Hepatic stellate cell (primary cell): ENCODE measurements around the gene RAB38.

ENCODE experiments used
- DNase-seq: peaks from one replicate; pipeline ENCODE4 v3.0.0; 2011; ENCODE audit warnings: low spot score

RAB38 gene

DNA sequence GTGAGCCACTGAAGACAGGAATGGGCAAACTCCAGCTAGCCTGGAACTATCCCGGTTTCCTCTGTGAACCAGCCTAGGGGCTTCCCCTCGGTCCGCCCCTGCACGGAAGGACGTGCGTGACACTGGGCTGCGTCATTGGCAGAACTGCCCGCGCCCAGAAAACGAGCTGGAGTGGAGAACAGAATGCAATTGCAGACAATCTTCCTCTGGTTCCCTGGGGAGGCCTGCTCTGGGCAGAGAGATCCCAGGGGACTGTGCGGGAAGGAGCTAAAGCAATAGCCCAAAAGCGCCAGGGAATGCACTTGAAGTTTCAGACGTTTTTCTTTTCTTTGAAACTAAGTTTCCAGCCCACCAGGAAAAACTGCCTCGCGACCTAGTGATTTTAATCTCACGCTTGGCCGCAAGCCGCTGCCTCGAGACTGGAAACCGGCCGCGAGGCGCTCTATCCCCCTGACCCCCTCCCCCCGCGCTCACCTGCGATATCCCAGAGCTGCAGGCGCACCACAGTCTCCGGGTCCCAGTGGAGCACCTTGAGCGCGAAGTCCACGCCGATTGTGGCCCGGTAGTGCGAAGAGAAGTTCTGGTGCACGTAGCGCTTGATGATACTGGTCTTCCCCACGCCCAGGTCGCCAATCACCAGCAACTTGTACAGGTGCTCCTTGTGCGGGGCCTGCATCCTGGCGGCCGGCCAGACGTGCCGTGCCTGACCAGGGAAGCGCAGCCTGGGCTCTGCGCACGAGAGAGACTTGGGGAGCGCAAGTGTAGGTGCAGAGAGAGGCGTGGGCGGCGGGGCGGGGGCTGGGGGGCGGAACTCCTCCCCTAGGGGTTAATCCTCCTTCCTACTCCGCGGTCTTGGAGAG lies at the start of gene RAB38:
Gene RAB38 (minus strand): TSS at position 735 of the 860 bp plus-strand sequence. CDS start 59 bp downstream, at position 676.
- DNase-seq: peak; percentile 53

DNA sequence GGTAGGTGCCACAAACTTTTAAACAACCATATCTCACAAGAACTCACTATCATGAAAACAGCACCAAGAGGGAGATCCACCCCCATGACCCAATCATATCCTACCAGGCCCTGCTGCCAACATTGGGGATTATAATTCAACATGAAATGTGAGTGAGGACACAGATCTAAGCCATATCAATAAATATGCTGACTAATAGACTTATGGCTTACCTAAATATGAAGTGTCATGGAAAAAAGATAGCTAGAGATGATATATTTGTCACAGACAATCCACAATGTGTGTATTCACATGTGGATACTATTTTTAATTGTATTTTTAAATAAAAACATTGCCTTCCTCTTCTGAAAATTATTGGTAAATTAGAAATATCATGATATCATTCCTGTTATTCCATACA lies 38.2 kb upstream of the RAB38 start:
- no peak for DNase-seq

DNA sequence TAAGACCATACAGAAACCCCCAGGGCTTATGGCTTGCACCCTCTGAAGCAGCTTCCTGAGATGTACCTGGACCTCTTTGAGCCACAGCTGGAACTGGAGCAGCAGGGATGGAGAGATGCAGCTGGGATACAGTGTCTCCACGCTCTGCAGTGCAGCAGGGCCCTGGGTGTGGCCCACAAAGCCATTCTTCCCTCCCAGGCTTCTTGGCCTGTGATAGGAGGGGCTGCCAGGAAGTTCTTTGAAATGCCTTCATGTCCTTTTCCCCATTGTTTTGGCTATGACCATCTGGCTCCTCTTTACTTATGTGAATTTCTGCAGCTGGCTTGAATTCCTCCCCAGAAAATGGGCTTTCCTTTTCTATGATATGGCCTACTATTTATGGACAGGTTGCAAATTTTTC lies 37.1 kb upstream of the RAB38 start:
- DNase-seq: no peak

DNA sequence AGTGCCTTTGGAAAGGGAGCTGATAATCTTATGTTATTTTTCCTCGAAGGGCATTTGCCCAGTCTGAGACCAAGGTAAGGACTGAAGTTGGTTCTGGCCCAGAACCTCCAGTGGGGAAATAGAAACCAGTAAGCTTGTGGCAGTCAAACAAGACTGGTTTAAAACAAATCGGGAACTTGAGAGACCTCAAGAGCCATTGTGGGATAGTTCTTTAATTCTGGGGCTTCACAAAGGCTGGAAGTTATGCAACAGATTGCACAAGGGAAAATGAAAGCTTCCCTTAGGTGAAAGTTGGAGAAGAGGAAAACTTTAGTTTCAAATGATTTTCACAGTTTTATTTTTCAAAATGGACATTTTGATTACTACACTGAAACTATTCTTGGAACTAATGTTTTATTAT lies 33.5 kb upstream of the RAB38 start:
- no peak for DNase-seq

DNA sequence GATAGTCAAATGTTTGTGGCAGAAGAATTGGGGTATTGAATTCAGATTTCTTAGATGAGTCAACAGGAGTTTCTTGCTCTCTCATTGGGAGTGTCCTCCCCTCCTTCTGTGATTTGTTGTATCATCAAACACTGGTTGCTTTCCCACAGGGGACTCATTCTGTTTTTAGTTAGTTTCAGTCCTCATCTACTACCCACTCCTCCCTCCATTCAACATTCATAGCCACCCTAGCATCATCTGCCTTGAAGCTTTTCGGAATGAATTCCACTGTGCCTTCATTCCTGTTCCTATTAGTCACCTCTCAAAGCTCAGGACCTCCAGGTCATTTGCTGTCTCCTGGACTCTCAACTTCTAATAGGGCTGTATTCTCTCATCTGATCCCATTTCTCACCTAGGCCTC lies 31.5 kb upstream of the RAB38 start:
- DNase-seq: no peak

DNA sequence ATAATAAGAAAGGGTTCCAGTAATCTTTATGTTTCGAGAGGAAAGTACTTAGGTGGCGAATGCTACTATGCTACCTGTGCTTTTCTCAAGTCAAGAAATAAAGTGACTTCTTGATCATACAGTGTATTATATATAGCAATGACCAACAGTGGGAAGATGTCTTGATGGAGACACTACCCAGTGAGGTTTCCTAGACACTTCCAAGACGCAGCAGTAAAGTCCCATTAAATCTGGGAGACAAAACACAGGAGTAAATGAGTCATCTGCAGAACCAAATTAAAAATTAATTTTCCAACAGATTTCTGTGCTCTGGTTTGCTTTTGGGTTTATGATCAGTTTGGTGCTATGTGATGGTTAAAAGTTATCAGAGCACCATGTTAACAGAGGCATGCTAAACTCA lies 29.1 kb upstream of the RAB38 start:
- DNase-seq: no peak

DNA sequence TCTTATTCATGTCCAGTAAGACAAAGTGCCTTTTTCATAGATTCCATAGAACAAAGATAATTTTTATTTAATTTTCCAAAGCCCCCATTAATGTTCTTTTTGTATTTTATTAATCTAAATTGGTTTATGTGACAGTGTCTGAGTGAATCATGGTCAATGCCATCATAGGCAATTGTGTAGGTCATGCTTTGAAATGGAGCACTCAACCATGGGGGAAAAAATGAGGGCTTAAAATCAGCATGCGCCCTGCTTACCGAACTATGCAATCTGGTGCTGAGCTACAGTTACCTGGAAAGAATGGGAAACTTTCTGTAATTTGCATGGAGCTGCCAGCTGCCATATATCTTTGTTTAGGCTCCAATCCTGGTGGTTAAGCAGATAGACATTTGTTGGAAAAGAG lies 28.4 kb upstream of the RAB38 start:
- DNase-seq: no peak

DNA sequence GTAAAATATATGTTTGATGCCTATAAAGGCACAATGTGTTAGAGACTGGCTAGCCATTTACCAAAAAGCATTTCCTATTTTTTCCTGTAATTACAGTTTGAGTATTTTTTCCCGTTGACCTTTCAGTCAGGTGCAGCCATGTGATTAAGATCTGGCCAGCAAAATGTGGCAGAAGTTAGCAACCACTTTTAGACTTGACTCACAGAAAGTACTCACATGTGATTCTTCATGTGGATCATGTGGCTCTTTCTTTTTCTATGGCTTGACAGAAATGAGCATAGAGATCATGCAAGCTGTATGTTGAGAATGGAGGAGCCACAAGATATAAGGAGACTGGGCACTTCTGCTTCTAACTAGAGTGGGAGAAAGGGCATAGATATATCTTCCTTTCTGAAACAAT lies 27.3 kb upstream of the RAB38 start:
- DNase-seq: no peak

DNA sequence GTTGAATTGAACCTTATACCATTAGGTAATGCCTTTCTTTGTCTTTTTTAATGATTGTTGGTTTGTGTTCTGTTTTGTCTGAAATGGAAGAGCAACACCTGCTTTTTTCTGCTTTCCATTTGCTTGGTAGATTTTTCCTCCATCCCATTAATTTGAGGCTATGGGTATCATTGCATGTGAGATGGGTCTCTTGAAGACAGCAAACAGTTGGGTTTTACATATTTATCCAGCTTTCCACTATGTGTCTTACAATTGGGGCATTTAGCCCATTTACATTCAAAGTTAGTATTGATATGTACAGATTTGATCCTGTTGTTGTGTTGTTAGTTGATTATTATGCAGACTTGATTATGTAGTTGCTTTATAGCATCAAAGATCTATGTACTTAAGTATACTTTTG lies 21.1 kb upstream of the RAB38 start:
- DNase-seq: no peak

DNA sequence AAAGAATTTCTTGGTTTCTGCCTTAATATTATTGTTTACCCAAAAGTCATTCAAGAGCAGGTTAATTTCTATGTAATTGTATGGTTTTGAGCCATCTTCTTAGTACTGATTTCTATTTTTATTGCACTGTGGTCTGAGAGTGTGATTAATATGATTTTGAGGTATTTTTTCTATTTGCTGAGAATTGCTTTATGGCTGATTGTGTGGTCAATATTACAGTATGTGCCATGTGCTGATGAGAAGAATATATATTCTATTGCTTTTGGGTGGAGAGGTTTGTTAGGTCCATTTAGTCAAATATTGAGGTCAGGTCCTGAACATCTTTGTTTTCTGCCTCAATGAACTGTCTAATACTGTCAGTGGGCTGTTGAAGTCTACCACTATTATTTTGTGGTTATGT lies 20.7 kb upstream of the RAB38 start:
- DNase-seq: no peak

DNA sequence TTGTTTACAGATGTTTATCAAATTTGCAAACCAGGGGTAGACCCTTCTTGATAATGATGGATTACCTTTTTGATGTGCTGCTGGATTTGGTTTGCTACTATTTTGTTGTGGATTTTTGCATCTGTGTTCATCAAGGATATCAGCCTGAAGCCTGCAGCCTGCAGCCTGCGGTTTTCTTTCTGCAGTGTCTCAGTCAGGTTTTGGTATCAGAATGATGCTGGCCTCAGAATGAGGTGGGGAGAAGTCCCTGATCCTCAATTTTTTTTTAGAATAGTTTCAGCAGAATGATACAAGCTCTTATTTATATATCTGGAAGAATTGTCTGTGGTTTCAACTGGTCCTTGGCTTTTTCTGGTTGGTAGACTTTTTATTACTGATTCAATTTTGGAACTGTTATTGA lies 19.7 kb upstream of the RAB38 start:
- no peak for DNase-seq

DNA sequence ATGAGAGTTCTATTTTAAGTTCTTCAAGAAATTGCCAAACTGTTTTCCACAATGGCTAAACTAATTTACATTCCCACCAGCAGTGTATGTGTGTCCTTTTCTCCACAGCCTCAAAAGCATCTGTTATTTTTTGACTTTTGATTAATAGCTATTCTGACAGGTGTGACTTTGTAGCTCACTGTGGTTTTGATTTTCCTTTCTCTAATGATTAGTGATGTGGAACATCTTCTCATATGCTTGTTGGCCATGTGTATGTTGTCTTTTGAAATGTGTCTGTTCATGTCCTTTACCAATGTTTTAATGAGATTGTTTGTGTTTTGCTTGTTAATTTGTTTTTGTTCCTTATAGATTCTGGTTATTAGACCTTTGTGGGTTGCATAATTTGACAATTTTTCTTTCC lies 18.0 kb upstream of the RAB38 start:
- no peak for DNase-seq

DNA sequence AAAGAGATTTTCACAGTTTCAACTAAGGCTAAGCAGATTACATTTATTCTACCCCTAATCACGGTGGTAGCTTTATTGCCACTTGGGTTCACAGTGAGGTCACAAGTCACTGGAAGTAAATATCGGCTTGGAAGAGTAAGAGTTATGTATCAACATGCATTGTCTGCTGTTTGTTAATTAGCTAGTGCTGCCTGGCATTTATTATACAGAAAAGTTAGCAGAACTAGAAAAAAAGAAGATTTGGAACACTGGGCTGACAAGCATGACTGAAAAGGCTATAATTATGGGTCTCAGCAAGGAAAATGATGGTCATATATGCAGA lies 13.7 kb upstream of the RAB38 start:
- DNase-seq: no peak

DNA sequence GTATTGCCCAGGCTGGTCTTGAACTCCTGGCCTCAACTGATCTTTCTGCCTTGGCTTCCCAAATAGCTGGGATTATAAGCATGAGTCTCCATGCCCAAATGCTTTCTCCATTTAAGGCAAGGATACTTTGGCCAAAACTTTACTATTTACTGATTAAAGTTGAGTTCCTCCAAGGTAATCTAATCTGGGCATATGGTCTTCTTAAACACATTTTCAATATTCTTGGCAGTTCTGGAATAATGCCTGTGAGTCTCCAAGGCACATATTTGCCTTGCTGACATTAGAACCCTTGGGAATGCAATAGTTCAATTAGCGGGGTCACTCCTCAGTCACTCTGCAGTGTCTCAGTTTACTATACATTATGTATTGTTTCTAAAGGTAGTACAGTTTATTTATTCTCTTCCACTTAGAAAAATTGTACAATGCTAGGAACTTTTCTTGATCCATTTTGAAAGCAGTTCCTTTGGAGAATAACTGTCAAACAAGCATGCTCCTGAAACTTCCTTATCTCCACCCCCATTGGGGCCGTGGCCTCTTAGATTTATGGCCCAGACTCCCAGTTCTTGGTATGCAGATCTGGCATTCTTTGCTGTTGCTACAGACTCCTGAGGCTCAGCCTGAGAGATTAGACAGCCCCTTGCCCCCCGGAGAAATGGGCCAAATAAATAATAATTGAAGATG lies 13.1 kb upstream of the RAB38 start:
- DNase-seq: no peak

DNA sequence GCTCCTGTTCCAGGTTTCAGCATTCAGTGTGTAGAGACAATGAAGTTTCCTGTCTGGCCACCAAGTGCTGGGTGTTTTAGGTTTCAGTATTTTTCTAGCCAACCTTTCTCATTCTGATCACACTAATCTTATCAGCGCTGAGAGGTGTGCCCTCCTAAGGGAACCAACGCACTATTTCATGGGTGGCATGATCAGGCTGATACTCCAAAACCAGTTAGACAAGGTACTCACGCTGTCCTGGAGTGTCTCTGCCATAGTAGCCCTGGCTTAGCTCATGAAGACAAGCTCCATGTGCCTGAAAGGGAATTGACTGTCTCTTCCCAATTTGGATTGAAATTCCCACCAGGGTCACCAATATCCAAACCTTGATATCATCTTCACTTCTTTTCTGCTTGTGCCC lies 8.0 kb upstream of the RAB38 start:
- no peak for DNase-seq

DNA sequence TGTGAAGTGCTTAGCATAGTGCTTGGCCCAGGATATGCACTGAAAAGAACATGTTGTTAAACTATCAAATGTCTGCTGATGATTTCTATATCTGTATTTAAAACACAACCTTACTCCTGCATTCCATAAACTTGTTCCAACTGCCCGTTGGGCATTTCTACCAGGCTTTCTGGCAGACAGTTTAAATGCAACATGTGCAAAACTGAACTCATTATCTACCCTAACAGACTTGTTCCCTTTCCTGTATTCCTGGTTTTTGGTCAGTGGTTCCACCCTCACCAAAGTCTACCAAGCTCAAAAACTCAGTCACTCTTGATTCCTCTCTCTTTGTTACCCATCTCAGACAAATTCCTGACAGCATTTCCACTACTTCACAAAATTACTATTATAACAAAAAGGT lies 6.5 kb upstream of the RAB38 start:
- no peak for DNase-seq

DNA sequence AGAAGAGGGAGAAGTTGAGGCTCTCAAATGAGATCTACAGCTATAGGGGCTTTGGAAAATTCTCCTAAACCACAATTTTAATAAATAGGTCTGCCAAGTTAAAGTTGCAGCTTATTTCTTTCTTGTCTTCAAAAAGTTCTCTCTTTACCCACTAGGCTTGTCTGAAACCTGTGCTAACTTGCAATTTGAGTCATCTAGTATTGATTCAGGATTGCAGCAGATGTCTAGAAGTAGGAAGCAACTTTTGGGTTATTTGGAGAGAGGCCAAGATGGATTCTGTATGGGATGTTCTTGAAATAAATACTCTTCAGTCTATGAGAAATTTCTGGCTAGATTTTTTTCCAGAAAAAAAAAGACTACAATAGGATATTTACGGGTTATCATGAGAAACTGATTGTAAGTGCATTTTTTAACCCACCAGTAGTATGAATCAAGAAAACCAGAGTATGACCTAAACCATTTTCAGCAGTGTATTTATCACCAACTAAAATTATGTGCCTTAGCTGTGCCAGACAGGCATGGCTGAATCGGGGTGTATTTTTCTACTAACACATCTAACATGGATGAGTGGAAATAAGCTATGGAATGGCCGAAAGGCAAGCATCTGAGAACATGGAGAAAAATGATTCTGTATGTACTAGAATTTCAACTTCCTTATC lies 4.9 kb upstream of the RAB38 start:
- no peak for DNase-seq

DNA sequence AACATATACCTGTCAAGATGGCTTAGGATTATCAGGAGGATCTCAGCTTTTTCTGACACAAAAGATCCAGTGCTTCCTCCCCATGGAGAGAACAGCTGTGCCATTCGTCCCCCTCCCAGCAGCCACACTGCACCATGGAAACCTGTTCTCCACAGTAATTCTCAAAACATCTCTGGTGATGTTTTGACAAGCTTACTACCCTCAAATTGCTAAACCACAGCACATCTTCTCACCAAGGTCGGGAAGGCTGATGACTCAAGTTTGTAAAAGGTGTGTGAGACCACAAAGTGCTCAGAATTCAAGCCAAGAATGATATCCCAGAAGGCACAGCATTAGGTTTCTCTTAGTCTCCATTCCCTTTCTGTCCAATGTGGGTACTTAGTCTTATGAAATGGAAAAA lies 3.9 kb upstream of the RAB38 start:
- no peak for DNase-seq

DNA sequence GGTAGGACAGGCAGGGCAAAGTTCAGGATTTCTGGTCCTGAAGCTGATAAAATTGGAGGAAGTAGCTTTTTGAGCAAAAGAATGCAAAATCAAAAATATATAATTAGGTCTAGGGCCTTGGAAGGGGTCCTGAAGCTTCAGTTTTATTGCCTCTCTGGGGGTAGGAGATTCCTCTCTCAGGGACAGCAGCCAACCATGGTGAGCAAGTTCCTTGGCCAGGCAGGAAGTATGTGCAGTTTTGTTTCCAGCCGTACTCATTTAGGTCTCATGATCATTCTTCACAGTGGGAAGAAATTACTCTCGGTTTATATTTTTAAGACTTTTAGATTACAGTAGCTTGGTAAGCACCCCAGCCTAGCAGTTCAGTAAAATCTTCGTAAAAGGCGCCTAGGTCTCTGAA lies 2.9 kb upstream of the RAB38 start:
- no peak for DNase-seq

DNA sequence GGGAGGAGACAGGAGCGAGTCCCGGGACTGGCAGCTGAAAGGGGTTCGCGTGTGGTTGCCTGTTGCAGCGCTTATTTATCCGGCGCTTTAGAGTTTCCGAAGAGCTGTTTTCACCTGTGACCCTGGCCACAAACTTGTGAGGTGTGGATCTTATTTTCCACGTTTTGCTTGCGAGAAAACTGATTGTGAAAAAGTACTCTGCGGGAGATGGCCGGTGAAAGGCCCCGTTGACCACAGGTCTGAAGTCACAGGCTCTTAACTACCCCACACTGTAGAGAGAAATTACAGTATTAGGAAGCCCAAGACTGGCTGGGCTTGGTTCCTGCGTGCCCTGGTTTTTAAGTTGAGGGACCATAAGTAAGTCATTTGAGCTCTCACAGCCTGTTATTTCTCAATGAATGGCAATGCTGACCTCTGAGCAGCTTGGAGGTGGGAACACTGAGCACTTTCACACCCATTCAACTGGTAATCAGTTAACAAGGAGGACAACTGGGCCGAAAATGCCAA lies 379 bp upstream of the RAB38 start:
- DNase-seq: no peak

DNA sequence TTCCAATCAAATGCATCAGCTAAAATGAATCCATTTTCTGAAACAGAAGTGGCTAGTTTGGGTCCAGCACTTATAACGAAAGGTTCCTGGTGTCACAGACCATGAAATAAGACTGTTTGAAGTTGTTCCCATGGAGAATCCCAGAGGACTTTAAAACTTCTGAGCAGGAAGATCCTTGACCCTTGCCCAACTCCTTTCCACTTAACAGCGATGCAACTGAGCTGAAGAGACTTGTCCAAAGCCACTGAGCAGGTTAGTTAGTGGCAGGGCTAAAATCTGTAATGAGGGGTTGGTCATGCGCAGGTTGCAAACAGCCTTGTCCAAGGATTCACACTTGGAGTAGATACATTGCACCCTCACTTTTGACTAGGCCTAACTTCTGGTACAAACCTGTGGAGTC lies 1.3 kb downstream of the RAB38 start:
- no peak for DNase-seq

DNA sequence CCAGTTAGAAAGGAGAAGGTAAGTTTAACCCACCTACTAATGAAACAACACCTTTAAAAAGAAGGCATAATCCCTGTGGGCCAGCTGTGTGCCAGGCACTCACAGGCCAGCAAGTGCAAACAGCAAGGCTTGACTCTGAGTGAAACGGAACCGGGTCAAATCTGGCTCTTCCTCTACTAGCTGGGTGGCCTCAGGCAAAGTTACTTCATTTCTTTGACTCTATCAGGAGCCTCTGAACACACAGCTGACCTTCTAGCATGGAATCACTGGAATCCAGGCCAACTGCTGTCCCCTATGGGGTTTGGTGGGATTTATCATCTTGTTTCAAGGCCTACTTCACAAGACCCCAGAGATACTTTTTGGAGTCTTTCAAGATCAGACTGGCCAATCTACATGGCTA lies 3.3 kb downstream of the RAB38 start:
- DNase-seq: no peak

DNA sequence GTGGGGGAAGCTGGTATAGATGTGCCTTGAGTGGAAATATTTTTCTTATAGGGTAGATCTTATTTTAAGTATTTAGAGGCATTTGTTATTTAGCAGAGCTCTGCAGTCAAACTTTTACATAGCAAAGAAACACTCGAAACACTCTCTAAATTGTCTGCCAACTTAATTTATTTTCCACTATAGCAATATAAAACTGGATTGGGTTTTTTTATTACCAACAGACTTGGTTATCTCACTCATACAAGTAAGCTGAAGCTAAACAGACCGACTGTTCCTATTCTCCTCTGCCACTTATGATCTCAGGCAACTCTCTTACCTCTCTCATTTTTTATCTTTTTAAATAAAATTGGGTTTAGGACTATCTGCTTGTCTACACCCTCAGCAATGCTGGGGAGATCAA lies 4.6 kb downstream of the RAB38 start:
- no peak for DNase-seq
